ENCODE measurements around the gene VANGL1.

- TF ChIP-seq NPAS2 (CRISPR knock-in tag; IDR thresholded peaks at IDR 0.05; ENCODE audit: borderline replicate concordance) = no peak
- TF ChIP-seq DMAP1 (CRISPR knock-in tag; IDR thresholded peaks at IDR 0.05) = no peak
- no peak for TF ChIP-seq GTF2F1 (IDR thresholded peaks at IDR 0.05; ENCODE audit: low read length)
These were observed 13.5 kb downstream of the VANGL1 start for GRCh38 chr1:115655306-115655663.
